Activated T-cell treated with anti-CD3 and anti-CD28 coated beads for 1 hour (primary cell): ENCODE measurements around the gene RACK1.

Experiments
- DNase-seq: peaks from one replicate; pipeline ENCODE4 v3.0.0-alpha.2; 2020; ENCODE audit warnings: low read depth

The RACK1 gene

DNA sequence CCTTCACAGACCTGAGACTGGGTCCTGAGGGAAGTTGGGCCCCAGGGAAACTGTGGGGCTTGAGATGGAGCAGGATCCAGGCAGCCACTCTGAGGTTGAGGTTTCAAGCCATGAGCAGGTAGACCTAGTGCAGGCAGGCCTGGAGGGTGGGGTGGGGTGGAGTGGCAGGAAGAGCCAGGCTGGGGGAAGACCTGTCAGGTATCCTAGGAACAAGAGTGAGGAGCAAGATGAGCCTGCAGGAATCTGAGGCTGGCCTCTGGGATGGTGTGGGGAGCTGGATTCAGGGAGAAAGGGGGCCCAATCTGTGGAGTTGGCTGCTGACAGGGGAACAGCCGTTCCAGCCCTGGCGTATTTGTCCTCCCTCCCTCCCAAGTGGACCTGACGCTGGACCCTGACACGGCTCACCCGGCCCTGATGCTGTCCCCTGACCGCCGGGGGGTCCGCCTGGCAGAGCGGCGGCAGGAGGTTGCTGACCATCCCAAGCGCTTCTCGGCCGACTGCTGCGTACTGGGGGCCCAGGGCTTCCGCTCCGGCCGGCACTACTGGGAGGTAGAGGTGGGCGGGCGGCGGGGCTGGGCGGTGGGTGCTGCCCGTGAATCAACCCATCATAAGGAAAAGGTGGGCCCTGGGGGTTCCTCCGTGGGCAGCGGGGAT lies 9.8 kb downstream of the RACK1 start:
- DNase-seq: no peak

DNA sequence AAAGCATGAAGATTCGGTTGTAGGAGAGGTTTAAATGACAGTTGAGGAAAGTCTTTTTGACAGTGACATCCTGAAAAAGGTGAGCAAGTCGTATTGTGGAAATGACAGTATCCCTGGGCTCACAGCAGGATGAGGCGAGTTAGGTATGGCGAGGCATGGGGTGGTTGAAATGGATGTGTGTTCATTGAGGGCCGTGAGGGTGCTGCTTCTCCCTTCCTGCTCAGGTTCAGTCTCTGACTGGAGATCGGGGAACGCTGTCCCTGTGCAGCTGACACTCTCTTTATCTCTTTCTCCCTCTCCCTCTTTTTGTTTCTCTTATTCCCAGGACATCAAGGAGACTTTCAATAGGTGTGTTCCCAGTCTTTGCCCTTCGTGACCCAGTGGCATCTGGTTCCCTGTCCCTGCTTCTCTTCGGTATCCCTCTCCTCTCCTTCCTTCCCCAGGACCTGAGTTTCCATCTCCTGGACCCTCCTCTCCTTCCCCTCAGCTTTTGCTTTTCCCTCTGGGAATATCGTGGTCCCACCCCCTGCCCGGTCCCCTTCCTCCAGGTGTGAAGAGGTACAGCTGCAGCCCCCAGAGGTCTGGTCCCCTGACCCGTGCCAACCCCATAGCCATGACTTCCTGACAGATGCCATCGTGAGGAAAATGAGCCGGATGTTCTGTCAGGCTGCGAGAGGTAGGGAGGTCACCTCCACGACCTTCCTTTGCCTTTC lies 10.5 kb downstream of the RACK1 start:
- no peak for DNase-seq

DNA sequence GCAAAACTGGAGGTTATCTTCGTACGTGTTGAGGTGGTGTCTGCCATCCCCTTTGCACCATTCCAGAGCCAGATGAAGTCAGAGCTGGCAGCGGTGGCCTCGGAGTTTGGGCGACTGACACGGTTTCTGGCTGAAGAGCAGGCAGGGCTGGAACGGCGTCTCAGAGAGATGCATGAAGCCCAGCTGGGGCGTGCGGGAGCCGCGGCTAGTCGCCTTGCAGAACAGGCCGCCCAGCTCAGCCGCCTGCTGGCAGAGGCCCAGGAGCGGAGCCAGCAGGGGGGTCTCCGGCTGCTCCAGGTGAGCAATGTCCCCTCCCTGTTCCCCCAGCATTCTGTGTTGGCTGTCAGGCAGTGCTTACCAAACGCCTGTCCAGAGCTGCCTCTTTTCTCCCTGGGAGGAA lies 11.1 kb downstream of the RACK1 start:
- no peak for DNase-seq

DNA sequence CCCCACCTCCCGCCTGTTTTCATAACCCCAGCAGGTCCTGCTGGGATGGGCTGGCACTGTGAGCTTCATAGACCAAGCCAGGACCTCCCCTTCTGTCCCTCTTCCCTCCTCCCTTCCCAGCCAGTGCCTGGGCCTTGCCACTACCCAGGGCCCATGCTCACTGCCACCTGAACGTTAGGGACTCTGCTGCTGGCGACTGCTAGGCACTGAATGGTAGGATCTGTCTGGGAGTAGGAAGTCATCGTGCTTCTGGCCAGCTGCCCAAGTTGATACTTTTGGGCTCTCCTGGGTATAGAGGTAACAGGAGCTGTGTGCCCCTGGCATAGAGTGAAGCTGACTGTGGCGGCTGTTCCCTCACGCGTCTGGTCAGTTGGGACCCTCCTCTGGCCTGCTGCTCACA lies 12.3 kb downstream of the RACK1 start:
- DNase-seq: no peak

DNA sequence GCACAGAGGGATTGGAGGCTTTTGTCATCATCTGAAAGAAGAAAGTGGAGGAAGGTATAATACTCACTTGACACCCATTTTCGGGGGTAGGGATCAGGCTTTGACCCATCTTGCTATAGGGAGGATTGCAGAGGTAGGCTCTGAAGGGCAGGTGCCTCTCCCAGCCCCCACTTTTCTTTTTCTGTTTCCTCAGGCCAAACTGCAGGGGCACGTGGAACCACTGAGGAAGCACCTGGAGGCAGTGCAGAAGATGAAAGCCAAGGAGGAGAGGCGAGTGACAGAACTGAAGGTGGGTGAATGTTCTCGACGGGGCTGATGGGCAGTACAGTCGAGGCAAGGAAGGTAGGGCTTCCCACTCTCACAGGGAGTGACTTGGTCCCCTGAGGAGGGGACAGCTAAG lies 13.2 kb downstream of the RACK1 start:
- no peak for DNase-seq

DNA sequence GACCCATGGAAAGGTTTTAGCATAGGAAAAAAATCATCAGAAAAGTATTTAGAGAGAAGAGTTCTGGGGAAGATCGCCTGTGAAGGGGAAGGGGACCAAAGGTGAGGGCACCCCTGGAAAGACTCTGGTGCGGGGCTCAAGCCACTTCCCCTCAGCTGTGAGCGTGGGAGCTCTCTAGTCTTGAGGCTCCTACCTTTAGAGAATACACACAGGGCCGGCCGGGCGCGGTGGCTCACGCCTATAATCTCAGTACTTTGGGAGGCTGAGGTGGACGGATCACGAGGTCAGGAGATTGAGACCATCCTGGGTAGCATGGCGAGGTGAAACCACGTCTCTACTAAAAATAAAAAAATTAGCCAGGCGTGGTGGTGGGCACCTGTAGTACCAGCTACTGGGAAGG lies 13.7 kb downstream of the RACK1 start:
- no peak for DNase-seq

DNA sequence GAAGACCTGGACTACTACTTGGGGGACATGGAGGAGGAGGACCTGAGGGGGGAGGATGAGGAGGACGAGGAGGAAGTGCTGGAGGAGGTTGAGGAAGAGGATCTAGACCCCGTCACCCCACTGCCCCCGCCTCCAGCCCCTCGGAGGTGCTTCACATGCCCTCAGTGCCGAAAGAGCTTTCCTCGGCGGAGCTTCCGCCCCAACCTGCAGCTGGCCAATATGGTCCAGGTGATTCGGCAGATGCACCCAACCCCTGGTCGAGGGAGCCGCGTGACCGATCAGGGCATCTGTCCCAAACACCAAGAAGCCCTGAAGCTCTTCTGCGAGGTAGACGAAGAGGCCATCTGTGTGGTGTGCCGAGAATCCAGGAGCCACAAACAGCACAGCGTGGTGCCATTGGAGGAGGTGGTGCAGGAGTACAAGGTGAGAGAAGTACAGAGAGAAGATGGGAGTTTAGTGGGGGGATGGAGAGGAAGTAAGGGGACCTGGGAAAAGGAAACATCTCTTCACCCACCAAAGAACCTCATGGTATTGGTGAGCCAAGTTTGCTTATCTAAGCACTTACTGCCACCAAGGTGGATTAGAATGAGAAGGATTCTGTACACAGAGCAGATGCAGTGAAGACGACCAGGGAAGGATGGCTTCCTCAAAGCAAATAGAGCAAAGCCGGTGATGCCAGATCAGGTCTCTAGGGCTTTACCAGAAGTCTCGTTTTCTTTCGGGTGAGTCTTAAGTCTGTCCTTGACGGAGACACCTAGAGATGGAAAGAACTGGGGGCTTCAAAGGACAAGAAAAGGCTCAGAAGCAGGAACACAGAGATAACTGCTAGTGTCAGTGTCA lies 19.1 kb downstream of the RACK1 start:
- DNase-seq: no peak

DNA sequence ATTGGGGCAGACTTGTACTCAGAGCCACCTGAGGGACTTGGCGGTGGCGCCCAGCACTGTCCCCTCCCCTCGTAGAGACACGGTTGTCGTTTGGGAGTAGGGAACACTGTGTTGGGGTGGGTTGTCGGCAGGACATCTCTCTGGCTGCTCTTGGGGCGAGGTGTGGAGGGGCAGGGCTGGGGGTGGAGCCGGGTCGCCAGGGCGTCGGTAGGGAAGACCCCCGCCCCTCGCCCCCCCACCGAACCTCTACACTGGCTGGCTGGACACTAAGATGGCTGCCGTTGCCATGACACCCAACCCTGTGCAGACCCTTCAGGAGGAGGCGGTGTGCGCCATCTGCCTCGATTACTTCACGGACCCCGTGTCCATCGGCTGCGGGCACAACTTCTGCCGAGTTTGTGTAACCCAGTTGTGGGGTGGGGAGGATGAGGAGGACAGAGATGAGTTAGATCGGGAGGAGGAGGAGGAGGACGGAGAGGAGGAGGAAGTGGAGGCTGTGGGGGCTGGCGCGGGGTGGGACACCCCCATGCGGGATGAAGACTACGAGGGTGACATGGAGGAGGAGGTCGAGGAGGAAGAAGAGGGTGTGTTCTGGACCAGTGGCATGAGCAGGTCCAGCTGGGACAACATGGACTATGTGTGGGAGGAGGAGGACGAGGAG lies 19.8 kb downstream of the RACK1 start:
- DNase-seq: no peak

DNA sequence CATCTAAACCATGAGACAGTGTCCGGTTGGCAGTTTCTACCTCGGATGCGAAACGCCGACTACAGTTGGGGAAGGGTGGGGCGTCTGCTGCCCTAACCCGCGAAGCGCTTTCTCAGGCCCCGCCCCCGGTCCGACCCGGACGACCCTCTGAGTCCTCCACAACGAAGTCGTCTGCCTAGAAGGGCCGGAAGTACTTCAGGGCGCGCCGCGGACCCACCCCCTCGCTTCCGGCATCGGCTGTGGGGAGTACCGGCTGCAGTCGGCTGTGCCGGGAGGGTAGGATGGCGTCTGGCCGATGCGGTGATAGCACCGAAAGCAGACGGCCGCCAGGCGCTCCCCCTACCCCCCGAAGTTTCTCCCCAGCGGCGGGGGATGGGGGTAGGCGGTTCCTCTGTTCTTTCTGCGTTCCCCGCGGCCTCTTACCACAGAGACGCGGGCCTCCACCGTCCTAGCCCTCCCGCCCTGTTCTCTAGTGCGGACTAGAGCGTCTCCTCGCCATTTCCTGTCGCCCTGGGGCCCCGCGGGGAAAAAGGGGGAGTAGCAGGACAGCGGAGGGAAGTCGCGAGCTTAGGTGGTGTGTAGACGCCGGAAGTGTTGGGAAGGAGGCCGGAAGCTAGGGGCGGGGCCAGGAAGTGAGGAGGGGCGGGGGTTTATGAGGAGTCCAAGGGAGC lies 20.5 kb downstream of the RACK1 start, which contains the start of gene TRIM41:
TSS of gene TRIM41 (plus strand) at position 224 of the 671 bp plus-strand sequence. CDS start 719 bp downstream, outside the sequence.
- peak; percentile 96 for DNase-seq

DNA sequence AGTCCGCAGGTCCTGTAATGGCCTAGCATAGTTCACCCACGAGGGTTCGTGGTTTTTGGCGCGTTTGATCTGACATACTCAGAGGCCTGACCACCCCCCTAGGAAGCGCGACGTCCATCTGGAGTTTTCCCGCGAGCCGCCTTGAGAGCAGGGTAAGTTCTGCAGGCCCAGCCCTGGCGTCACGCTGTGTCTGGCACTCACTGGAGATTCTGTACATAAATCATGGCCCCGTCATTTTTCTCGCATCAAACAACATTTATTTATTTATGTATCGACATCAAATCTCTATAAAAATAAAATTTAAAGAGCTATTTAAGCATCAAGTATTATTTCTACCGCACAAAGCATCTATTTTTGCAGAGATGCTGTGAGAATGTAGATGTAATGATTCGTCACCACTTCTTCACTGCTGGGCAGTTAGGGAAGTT lies 21.1 kb downstream of the RACK1 start:
- DNase-seq: no peak

DNA sequence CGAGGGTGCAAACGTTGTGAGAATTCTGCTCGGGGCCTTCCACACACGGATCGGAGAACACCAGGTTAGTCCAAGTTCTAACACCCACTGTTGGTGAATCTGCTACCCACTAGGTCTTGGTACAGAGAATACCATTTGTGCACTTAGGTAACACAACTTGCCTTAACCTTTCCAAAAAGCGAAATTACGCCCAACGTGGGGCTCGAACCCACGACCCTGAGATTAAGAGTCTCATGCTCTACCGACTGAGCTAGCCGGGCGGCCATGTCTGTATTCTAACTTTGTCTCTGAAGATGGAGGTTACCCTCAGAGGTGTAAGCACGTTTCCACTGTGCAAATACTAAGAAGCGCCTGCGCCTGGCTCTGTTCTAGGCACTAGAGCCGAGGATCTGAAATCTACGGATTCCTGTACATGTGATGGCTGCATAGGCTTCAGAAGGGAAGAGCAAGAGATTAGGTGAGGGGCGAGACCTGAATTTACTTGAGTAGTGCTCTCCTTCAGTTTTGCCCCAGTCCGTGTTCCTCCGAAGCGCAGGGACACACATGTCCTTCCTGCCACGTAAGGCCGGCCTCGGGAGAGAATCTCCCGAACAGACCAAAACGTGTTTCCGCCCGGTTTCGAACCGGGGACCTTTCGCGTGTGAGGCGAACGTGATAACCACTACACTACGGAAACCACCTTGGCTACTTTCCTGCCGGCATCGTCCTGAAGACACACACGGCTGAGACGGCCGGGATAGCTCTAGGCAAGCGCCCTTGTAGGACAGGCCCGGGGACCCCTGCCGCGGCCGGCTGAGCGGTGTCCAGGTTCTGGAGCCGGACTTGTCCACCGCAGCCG lies 21.7 kb downstream of the RACK1 start:
- peak; percentile 97 for DNase-seq

DNA sequence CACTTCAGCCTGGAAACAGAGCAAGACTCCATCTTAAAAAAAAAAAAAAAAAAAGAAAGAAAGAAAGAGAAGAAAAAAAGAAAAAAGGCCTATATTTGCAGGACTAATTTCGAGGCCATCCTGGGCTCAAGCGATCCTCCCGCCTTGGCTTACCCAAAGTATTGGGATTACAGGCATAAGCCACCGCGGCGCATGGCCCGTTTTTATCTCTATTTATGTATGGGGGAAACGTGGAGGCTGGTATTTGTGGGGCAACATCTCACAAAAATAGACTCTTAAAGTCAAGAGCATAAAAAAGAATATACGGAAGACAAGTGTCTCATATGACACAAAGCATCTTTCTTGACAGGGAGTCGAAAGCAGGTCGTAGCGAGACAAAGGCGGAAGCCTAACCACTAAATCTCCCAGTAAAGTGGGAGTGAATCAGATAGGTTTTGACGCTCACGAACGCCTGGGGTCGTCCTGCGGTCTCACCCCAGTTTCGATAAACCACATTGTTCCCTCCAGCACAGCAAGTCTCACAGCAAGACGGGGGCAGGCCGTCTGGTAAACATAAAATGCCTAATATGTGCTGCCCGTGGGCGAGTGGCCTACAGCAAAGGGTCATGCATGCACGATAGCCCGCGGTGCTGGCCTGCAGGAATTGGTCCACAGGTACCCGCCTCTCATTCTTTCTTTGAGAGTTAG lies 22.5 kb downstream of the RACK1 start:
- DNase-seq: no peak

DNA sequence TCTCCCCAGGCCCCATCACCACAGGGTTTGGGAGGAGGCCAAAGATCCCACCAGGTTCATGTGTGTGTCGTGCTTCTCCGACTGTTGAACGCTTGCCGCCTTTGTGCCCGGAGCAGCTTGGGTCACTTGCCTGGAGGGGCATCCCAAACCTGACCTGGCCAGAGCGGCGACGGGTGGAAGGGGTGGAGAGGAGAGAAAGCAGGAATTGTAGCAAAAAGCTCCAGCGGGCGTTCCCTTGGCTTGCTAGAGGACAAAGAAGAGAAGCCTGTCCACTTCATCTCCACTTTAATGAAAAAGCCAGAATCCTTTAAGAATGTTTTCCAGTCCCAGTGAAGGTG lies 23.6 kb downstream of the RACK1 start:
- DNase-seq: no peak

DNA sequence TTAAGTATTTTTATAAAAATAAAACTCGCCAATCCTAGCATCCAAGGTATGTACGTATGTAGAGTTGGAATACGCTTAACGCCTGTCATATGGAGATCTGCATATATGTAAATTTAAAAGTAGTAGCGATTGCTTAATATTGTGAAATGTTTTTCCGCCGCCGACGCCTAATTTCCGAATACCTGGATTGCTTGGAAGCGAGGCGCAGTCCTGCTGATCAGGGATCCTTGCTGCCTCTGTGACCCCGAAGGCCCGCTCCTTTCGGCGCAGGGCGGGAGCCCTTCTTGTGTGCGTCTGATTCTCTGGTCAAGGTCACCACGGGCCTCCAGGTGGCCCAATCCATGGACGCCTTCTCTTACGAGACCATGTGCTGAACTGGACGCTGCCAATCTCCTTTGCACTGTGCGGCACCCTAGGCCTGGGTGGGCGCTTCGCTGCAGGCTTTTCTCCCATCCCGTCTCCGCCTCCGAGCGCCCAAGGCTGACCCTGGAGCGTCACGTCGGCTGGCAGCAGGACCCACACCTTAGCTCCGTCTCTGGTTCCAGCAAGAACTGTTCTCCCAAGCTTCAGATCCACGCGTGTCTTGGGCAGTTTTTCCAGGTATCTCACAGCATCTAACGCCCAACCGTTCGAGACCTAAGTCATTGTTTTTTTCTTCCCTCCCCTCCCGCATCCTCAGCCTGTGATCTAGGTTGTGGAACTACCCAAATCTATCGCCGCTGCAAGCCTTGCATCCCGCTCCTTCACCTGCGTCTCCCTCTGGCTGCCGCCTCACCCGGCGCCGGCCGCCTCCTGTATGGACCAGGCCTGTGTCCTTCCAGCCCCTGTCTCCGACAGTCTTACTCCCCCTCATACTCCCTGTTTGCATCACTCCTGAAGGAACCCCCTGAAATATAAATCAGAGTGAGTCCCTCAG lies 24.2 kb downstream of the RACK1 start:
- no peak for DNase-seq

DNA sequence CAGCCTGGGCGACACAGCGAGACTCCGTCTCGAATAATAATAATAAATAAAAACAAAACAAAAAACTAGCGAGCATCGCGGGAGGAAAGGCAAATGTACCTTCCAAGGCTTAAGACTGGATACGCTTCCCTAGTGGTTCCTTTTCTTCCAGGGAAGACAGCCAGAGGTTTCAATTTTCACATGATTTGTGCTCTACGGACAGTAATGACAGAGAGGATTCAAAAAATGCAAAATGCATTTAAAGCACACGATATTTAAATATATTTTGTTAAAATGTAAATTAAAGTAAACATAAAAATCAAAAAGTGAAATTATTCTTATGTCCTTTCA lies 24.9 kb downstream of the RACK1 start:
- no peak for DNase-seq

DNA sequence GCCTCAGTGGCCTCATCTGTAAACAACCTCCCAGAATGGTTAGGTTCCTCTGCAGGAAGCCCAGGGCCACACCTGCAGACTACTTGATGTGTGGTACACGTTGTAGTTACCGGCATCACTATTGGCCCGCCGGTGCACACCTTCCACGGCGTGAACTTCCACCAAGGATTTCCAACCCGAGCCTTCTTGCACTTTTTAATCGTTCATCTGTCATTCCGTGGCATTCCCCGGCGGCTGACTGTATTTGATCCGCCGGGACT lies 26.0 kb downstream of the RACK1 start:
- DNase-seq: no peak

DNA sequence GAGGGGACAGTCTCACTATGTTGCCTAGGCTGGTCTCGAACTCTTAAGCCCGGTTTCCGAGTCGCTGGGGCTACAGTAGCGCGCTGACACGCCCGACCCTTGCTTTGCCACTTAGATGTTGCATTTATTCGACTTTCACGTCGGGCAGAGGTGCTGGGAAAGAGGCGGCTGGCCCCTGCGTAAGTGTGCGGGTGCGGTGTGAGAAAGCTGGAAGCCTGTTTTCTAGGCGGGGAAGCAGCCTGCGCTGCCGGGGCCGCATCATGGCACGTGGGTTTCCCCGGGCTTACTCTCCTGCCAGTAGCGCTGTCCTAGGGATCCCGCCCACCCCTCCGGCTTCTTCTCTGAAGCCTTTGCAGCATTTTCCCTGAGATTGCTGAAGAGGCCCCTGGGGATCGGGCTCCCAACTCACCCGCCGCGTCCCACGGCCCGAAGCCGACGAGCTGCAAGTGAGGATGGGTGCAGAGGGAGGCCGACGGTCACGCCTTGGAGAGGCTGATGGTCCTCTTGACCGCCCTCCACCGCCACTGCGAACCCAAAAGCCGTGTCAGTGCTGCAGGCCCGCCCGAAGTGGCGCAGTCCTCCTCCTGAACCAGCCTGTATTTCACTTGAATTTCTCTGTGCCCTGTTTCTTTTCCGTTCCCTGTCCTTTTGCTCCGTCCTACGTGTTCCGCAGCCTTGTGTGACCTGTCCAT lies 26.4 kb downstream of the RACK1 start:
- DNase-seq: no peak

DNA sequence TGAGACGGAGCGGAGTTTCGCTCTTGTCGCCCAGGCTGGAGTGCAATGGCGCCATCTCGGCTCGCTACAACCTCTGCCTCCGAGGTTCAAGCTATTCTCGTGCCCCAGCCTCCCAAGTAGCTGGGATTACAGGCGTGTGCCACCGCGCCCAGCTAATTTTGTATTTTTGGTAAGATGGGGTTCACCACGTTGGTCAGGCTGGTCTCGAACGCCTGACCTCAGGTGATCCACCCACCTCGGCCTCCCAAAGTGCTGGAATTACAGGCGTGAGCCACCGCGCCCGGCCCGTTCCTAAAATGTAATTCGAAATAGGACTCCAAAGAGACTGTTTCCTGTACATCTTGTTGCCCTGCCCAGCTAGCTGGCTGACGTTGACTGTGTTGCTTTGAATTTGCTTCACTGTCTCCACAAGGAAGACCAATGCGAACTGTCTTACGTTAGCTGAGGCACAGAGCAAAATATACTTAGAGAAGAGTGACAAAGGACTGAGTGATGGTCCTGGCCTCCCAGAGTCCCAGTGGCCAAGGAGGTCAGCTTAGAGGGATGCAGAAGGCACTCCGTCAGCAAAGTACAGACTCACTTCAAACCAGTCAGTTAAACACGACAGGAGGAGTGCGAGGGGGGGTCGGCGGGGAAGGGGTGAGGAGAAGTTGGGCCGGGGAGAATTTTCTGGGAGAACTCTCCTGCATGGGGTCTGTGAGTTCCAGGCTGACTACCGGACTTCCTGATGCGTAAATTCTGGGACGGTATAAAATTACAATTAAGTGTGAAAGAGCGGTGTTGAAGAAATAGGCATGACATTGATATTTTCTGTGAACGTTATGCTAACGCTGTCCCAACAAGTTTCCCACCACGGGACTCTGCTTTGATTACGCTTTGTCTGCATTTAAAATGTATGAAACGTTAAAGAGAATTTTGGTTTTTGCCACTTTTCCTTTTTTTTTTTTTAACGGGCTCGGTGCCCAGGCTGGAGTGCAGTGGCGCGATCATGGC lies 27.4 kb downstream of the RACK1 start:
- no peak for DNase-seq
